Dedifferentiated amniotic fluid mesenchymal stem cell (primary cell): ENCODE data around the gene BMF.
"Not testable (repeated sequence)": the region's sequence is repeated elsewhere in the genome, so short reads cannot be mapped to it uniquely, and the experiment has no call there.

Source experiments
- DNase-seq: peaks from one replicate; pipeline ENCODE4 v3.0.0-alpha.2; 2016; ENCODE audit errors: extremely low spot score

BMF gene

GRCh38 chr15:40128766-40129660 lies 20.3 kb upstream of the BMF start:
- no peak for DNase-seq

- DNase-seq = no peak
These were observed 17.3 kb upstream of the BMF start for GRCh38 chr15:40125950-40126349.

GRCh38 chr15:40124807-40125285 lies 16.2 kb upstream of the BMF start:
- DNase-seq = not testable (repeated sequence)

GRCh38 chr15:40124333-40124732 lies 15.7 kb upstream of the BMF start:
- DNase-seq = not testable (repeated sequence)

- DNase-seq = not testable (repeated sequence)
These were observed 15.2 kb upstream of the BMF start for GRCh38 chr15:40123863-40124262.

- DNase-seq = not testable (repeated sequence)
These were observed 14.3 kb upstream of the BMF start for GRCh38 chr15:40122989-40123388.

GRCh38 chr15:40121911-40122638 lies 13.4 kb upstream of the BMF start:
- DNase-seq = no peak

- DNase-seq = no peak
These were observed 9.8 kb upstream of the BMF start for GRCh38 chr15:40118473-40118872.

GRCh38 chr15:40115670-40116093 lies 7.0 kb upstream of the BMF start:
- no peak for DNase-seq

- not testable (repeated sequence) for DNase-seq
These were observed 6.4 kb upstream of the BMF start for GRCh38 chr15:40115106-40115505.

GRCh38 chr15:40114218-40114617 lies 5.5 kb upstream of the BMF start:
- DNase-seq = no peak

- no peak for DNase-seq
These were observed 4.1 kb upstream of the BMF start for GRCh38 chr15:40112789-40113188.

GRCh38 chr15:40111888-40112287 lies 3.2 kb upstream of the BMF start:
- DNase-seq = no peak

- no peak for DNase-seq
These were observed 2.3 kb upstream of the BMF start for GRCh38 chr15:40110866-40111550.

- DNase-seq = peak; percentile 30
These were observed 421 bp downstream of the BMF start for GRCh38 chr15:40108061-40108854.

GRCh38 chr15:40106203-40107161 lies 2.2 kb downstream of the BMF start:
- DNase-seq = no peak

- DNase-seq = no peak
These were observed 3.0 kb downstream of the BMF start for GRCh38 chr15:40105517-40106202.

- DNase-seq = peak; percentile 85
These were observed 3.7 kb downstream of the BMF start for GRCh38 chr15:40104865-40105516.

GRCh38 chr15:40104296-40104864 lies 4.3 kb downstream of the BMF start:
- no peak for DNase-seq
